Measurements from ENCODE around the gene MYMK.

MYMK gene

DNA sequence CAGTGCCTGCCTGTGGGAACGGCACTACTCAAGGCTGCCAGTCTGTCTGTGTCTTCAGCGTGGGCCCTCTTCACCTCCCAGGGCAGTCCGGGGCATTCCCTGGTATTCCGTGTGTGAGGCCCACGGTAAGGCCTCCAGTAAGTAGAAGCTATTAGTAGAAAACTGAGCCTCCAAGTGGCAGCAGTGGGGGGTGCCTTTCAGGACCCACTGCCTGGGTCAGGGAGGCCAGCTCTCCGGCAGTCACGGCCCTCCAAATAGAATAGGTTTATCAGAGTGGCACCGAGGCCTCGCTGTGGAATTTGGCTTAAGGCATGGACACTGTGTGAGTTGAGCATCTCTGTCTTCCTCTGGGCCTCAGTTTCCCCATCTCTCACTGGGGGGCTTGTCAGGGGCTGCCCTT is 32.8 kb upstream of the MYMK start:
- DNase-seq, result no peak

DNA sequence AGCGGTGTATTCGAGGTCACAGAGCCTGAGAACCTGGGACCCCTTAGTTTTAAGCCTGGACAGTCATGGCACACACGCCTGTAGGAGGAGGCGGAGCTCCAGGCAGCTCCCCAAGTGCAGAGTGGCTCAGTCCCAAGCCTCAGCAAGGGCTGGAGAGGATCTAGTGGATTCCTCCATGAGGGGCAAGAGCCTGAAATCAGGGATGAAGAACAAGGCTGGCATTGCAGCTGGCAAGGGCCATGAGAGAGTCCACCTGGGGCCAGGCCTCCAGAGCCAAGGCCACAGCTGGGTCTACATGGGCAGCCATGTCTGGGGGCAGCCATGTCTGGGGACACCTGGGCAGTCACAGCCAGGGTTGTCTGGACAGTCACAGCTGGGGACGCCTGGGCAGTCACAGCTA is 31.6 kb upstream of the MYMK start:
- DNase-seq, result no peak

DNA sequence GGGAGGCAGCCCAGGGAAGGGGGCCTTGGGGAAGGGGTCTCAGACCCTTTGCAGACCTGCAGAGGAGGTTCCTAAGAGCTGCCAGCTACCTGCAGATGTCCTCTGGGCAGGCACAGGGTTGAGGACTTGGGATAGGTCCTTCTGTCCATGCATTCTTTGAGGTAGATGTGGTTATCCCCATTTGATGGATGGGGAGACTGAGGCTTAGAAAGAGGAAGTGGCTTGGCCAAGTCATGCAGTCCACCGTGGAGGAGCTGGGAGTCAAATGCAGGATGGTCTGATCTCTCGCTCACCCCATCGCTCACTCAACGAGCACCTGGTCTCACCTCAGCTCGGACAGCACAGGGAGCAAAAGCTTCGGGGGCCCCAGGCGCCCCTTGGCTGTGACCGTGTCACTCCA is 30.0 kb upstream of the MYMK start:
- no peak for DNase-seq

DNA sequence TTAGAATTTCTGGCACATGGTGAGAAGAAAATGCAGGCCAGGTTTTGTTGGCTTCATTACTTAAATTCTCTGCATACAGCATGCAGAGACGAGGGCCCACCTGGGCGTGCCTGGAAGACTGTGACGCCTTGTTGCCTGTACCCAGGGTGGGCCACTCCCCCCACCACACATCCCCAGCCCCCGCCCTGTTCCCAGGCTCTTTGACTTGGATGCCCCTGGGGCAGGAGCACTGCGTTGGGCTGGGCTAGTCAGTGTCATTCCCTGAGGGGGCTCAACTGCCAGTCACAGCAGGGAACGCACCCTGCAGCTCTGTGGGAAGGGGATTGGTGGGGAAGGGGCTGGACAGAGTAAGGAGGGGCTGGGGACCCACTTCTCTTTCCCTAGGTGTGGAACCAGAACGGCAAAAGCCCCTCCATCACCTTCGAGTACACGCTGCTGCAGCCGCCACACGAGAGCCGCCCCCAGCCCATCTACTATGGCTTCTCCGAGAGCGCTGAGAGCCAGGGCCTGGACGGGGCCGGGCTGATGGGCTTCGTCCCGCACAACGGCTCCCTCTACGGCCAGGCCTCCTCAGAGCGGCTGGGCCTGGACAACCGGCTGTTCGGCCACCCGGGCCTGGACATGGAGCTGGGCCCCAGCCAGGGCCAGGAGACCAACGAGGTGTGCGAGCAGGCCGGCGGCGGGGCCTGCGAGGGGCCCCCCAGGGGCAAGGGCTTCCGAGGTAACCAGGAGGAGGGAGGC is 29.4 kb upstream of the MYMK start:
- no peak for DNase-seq

DNA sequence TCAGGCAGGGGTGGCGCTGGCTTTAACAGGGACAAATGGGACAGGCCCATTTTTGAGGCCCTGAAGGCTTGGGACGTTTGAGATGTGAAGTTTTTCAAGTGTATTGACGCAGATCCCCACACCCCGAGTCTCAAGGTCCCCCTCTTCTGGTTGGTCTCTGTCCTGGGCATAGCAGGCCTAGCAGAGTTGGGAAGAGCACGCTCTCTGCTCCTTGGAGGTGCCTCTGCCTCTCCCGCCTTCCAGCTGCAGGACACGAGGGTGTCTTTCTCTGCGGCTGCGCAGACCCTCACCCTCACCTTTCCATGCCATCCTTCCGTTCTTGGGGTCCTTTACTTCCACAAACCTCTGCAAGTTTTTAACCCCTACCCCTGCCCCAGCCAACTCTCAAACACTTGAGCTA is 28.4 kb upstream of the MYMK start:
- DNase-seq, result no peak

DNA sequence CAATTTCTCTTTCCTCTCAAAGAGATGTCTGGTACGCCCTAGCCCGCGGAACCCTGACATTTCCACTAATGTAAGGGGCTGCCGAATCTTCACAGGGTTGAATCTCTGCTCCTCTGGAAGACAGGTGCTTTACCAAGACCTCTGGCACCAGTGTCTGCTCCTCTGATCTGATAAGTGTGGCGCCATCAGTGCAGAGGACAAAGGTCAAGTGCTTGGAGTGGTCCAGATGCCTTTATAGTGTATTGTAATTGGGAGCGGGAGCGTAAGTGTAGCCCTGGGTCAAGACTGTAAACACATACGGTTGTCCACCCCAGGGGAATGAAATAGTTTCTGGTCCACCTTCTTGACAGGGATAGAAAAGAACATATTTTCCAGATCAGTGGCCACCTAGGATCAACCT is 27.5 kb upstream of the MYMK start:
- DNase-seq, result no peak

DNA sequence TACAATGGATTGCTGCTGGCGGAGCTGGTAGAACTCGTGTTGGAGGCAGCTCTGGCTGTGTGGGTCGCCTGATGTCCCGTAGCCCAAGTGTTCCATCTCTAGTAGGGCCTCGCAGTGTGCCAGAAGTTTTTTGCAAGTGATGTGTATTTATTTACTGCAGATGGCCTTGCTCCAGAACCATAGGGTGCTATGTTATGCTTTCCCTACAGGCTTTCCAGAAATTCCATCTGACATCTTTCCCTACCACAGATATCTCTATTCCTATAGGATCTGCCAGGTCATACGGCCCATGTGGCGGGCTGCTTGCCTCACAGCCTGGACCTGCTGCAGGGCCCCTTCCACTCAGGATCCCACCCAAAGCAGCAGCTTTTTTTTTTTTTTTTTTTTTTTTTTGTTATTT is 26.7 kb upstream of the MYMK start:
- DNase-seq, result no peak

DNA sequence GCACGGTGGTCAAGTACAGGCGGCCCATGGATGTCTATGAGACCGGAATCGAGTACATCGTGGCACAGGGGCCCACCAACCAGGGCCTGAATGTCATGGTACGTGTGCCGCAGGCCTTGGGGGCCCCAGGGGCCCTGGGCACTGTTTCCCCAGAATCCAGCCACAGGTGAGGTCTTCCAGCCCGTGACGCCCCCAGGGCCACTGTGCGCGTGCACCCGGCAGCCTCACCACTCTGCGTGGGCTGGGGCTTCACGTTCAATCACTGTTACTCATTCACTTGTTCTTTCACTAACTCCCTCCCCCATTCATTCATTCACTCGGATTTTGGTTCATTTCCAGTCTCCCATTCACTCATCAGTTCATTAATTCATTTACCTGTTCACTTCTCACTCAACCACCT is 22.4 kb upstream of the MYMK start:
- DNase-seq, result no peak

DNA sequence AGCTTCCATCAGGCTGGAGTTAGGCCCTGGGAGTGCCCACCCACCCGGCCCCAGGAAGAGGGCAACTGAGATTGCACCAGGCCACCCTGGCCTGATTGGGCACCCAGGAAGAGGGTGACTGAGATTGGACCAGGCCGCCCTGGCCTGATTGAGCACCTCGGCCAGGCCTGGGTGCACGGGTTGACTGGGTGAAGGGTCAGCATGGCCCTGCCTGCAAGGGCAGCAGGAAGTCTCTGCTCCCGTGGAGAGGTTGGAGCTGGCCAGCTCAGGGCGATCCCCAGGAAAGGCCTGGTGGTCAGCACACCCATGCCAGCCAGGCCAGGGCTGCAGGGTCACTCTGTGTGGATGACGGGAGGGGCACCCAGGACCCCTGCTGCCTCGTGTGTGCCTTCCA is 21.5 kb upstream of the MYMK start:
- DNase-seq, result no peak

DNA sequence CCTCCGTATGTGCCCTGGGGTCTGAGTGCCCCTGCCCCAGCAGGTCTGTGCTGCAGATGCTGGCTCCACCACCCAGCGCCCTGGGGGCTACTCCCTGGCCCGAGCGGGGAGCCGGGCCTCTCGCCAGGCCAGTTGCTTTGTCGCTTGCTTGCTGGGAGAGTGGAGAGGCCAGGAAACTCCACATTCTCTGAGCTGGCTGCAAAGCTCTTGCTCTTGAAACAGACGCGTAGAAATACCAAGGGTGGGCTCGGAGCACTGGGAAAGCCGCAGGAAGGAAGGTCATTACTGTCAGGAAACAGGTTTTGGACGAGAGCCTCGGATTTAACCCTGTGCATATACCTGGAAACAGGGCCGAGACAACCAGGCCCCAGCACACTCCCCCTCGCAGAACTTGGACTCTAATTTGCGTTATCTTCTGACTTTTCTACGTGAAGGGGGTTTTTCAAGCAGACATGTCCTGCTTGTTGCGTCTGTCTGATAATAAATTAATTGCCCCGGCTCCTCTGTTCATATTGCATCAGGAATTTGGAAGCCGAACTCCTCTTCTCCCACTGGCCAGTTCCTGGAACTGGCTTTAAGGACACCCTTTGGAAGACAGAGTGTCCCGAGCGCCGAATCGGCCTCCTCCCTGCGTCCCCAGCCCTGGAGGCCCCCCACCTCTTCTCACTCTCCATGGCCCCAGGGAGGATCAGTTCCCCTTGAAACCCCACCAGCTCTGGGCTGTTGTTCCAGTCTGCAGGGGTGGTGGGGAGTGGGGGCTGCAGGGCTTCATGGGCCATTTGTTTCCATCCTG is 20.9 kb upstream of the MYMK start:
- no peak for DNase-seq

DNA sequence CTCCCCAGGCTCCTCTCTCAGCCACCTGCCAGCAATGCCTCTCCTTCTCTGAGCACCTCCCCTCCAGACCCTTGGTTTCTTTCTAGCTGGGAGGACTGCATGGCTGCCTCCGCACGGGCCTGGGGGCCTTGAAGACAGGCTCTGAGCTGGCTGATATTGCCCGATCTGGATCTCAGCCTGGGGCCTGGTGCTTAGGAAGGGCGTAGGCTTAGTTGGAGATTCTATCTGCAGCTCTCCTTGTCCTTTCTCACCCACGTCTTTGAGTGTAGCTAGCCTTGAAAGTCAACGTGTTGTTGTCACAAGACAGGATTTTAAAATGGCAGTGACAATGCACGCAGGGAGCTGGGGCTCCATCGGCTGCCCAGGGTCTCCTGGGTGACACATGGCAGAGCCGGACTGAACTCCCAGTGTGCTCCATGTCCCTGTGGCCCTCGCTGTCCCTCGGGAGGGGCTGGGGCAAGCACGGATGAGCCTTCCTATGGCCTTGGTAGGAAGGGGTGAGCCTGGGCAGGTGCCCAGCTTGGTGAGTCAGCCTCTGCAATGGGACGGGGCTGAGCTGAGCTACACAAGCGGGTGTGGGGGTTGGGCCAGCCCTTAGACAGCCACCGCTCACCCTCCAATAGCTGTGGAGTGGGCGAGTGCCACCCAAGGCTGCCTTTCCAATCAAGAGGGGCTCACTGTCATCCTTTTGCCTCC is 19.2 kb upstream of the MYMK start:
- DNase-seq, result no peak

DNA sequence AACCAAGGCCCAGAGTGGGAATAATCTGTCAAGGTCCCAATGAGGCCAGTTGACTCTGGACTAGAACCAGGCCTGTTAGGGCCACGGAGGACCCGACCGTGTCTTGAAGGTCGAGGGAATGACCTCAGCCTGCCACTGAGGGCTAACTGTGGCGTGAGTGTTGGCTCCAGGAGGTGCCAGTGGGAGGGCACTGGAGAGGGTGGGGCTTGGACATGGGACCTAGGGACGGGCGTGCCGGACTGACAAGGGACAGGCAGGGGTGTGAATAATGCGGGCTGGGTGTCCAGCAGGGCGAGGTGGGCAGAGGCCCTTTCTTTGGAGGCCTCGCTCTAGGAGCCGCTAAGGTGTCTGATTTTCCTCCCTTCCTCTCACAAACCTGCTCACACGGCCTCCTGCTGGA is 17.2 kb upstream of the MYMK start:
- no peak for DNase-seq

DNA sequence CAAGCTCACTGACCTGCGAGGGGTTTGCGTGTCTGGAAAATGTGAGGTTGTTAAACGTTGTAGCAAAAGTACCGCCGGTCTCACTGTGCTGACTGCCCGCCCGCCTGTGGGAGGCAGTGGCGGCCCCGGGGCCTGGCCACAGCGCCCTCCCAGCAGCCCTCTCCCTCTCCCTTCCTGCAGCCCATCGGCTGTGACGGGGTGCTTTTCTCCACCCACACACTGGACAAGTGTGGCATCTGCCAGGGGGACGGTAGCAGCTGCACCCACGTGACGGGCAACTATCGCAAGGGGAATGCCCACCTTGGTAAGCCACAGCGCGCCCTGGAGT is 15.9 kb upstream of the MYMK start:
- DNase-seq, result no peak

DNA sequence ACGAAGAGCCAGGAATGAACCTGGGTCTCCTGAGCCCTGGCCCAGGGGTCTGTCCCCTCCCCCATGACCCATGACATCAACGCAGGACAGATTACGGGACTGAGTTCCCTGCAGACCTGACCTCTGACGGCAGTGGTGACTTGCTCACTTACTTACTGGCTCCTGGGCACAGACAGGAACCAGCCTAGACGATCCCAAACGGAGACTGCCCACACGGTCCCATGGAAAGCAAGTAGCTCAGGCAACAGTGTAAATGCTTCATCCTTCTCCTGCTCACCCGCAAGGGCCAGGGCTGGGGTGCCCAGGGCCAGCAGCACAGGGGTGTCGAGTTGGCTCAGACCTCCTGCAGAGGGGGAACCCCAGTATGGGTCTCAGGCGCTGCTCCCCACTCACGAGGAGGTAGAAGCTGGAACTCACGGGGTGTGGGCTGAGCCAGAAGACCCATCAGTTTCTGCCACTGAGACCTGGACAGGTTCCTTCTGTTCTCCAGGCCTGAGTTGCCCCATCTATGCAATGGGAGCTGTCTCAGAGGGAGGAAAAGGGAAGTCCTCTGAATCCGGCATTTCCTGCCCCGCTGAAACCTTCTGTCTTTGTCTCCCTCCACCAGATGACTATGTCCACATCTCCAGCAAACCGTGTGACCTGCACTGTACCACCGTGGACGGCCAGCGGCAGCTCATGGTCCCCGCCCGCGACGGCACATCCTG is 15.4 kb upstream of the MYMK start:
- DNase-seq, result no peak

DNA sequence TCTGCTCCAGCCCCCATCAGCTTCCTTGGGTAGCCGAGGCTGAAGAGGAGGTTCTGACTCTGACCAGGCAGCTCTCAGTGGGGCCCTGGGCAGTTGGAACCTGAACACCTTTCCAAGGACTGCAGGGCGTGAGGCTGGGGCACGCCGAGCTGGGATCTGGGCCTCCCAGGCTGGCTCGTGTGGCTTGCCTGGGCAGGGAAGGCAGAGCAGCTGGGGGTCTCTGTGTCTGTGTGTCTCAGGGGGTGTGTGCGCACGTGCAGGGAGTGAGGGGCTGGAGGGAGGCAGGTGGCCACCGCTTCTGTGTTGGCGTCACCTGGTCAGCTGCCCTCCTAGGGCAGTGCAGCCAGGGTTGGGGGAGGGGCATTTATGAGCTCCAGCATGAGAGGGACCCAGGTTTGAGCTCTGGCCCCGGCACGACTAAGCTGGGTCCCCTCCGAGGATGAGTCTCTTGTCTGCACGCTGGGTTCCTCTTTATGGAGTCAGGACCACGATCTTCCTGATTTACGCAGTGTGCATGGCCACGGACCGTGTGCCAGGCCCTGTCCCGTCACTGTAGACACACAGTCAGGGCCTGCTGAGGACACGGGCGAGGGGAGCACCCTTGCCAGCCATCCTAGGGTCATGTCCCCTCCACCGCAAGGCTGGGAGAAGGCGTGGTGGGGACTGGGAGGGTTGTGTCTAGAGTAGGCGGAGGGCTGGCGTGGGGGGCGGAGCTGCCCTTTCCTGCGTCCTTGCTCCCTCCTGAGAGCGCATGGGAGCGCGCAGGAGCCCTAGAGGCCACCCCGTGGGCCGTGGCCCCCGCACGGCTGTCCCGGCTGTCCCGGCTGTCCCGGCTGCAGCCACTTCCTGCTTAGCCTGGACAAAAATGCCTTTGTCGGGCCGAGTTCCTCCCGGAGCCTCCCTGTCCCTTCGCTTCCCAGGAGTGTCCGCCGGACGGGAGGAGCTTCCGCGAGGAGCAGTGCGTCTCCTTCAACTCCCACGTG is 14.4 kb upstream of the MYMK start:
- no peak for DNase-seq

DNA sequence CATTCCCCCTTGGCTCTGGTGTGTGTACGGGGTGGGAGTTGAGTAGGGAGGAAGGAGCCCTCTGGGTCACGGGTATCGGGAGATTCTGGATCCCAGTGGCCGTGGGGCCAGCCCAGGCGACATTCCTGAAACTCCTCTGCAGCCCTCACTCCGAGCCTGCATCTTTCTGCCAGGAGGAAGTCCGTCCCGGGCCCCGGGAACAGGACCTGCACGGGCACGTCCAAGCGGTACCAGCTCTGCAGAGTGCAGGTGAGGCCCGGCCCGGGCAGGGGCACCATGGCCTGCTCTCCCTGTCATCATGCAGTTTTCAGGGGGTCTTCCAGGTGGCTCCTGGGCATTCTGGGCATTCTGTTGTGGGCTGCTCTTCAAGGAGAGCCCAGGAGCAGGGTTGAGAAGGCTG is 13.4 kb upstream of the MYMK start:
- DNase-seq, result no peak

DNA sequence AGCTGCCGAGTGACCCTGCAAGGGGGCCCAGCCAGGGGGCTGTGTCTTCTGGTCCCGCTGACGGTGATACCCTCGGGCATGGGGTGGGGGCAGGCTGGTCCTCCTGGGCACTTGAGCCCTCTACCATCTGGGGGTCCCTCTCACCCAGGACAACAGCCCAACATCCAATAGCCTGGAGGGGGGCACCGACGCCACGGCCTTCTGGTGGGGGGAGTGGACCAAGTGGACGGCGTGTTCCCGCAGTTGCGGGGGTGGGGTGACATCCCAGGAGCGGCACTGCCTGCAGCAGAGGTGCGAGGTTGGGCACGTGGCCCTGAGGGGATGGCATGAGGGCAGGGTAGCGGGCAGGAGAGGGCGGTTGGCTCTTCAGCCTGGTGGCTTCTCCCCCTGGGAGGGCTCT is 12.5 kb upstream of the MYMK start:
- no peak for DNase-seq

DNA sequence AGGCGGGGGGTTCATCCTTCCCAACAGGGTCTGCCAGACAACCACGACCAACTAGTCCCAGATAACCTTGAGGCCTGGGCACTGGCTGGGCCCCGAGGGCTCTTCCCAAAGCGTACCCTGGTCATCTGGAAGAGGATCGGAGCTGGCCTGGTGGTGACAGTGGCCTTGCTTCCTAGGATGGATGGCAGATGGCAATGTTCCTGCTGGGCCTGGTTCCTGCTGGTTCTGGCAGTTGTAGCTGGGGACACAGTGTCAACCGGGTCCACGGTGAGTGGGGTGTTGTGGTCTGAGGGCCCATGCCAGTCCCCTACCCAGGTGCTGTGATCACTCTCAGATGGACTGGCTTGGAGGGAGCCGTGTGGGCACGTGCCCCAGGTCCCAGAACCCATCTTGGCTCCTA is 11.8 kb upstream of the MYMK start:
- DNase-seq, result no peak

DNA sequence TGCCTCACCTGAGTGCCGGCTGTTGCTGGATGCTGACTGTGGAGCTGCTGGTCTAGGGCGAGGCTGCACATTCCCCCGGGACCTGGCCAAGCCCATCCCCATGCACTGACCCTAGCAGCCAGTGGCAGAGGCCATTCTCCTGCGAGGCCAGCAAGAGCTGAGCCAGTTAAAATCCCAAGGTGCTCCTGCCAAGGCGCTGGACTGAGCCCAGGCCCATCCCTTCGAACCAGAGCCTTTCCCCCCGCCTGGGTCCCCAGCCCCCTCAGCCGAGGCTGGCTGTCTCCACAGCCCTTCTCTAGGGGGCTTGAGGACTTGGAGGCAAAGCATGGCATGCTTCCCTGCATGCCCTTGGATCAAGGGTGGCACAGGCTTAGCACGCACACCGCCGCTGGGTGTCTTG is 11.3 kb upstream of the MYMK start:
- no peak for DNase-seq

DNA sequence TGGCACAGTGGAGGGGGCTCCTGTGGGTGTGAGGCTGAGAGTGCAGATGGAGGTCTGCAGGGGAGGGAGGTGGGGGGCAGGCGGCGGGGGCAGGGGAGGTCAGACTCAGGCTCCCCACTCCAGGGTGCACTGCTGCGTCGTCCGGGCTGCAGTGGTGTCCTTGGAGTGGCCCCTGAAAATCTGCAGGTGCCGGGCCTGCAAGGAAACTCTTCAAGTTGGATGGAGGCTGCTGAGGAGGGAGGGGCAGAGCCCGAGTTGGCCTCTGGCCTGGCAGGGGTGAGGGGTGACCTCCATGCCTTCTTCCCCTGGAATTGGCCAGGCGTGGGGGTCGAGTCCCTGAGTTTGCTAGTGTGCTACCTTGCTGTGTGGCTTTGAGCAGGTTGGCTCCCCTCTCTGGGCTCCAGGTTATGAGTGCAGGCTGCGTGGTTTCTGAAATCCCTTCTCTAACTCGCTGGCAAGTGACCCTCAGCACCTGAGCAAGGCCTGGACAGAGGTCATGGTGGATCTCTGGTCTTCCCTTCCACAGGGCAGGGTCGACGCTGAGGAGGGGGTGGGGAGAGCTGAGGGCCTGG is 10.6 kb upstream of the MYMK start:
- DNase-seq, result no peak

DNA sequence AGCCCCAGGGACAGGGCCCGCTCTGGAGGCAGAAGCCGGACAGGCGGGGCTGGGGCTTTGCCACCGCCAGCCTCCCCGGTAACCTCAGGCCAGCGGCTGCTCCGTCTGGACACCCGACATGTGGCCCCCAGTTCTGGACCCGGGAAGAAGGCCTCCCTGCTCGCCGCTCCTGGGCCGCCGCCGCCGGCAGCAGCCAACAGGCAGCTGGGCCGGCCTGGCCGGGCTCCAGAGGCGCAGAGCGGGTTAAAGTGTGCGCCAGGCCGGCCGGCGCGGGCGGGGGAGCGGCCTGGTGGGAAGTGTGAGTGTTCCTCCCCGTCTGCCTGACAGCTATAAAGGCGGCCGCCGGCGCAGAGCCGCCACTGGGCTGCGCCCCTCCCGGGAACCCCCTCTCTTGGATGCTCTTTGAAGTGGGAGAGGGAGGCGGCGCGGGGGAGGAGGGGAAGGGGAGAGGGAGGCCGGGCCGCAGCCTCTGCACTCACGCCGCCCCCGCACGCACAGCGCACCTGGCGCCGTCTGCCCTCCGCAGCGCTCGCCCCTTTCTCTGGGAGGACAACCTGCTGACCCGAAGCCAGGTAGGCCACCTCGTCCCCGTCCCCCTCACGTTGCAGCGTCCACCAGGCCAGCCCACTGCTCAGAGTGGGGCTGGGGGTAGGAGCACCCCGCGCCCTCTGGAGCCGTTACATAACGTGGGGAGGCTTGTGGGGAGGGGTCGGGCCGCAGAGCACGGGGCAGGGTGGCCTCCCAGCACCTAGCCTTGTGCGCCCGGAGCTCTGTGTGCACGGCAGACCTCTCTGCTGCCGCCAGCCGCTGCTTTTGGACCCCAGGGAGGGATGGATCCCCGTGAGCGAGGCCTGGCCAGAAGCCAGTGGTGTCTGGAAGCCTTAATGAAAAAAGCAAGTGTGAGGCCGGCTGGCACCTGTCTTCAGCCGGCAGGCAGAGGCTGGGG is 9.9 kb upstream of the MYMK start, which contains the start of gene ADAMTSL2:
TSS of gene ADAMTSL2 (plus strand) at position 359 of the 946 bp plus-strand sequence. CDS start 2,009 bp downstream, outside the sequence.
- peak; percentile 58 for DNase-seq

All from NCI-H1417 treated with DMSO at 0.1 percent for 48 hours (cell line).